ENCODE measurements around the gene ARAP1. TPM values are rescaled to one million over a fixed set of nuclear protein-coding genes. Genes with fewer than 3 reads are reported as not detected.
A peak's percentile ranks its signal among the peaks of the same experiment; 100 is the strongest.

Gene ARAP1
- total and polyA plus RNA-seq, 2 donors, result 36.4 to 92.2 TPM

DNA sequence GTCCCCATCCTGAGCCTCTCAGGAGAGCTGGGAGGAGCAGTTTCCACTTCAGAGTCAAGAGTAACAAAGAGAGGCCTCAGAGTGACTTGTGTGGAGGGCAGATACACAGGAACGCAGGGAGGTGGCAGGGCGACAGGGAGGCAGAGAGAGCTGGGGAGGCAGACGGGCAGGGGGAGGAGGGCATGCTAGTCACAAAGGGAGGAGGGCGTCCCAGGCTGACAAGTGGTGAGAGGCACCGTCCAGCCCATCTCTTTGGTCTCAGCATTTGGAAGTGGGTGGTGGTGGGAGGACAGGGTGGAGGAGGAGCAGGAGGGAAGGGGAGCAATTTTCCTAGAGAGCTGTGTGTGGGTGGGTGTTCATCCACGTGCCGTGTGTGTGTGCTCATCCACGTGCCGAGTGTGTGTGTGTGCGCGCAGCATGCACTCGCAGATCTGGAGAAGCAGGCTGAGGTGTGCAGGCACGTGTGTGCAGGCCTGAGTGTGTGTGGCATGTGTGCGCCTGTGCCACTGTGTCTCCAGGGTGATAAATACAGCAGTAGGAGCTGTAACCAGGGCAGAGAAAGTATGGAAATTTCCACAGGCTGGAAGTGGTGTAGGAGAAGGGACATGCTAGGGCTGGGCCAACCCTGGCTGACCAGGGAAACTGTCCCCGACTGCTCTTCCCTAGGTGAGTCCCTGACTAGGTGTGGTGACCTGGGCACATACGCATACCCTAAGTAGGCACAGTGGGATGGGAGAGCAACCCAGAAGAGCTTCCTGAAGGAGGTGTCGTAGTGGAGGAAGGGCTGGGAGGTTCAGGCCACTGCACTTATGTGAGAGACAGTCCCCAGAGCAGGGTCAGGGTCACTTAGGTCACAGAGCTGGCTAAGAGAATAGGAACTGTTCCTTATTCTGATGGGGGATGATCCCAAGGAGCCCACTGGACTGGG is 70.7 kb downstream of the ARAP1 start:
- Histone ChIP-seq H3K27ac (ENCODE audit: low read depth in 1 of 2, low read length in 1 of 2) (no peak overlapping the region), H3K4me1 (ENCODE audit: control insufficient read depth in 2 of 2, insufficient read depth in 2 of 2, low read length in 2 of 2) (peaks cover 0 to 6% of the 10 kb centered on the region in 2 donors), H3K9me3 (ENCODE audit: control insufficient read depth in 2 of 2, insufficient read depth in 1 of 2, low read length in 1 of 2) (peaks cover 0 to 6% of the 10 kb centered on the region in 2 donors), H3K4me3 (ENCODE audit: low read length in 2 of 2) (no peak overlapping the region), H3K27me3 (ENCODE audit: control insufficient read depth in 2 of 2, insufficient read depth in 1 of 2, low read length in 1 of 2) (peaks cover 5 to 41% of the 10 kb centered on the region in 2 donors), H3K36me3 (ENCODE audit: control insufficient read depth in 2 of 2, insufficient read depth in 2 of 2, low read length in 1 of 2) (peaks cover 11 to 31% of the 10 kb centered on the region in 2 donors)
- WGBS, result 71% methylated on average over 17 of the region's 17 CpGs
- no peak for DNase-seq (ENCODE audit: low read depth in 6 of 9, low spot score in 9 of 9)

DNA sequence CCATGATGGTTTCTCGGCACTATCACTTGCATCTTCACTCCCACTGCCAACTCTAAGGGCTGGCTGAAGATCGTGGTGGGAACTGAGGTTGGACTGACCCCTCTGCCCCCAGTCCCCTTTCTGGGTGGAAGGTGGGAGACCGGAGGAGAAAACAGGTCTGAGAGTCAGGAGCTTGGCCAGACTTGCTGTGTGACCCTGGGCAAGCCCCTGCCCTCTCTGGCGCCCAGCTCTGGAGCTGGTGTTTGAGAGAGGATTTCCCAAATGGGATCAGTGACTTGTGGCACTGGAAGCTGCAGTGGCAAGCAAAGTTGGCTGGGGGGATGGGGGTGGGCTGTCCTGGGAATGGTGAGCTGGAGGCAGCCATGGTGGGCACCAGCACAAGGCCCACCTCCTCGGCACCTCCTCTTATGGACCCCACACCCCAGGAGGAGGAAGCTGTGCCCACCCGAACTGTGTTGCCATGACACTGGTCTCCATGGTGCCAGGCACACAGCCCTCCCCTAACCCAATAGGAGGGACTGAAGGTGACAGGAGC is 71.5 kb downstream of the ARAP1 start:
- DNase-seq (ENCODE audit: low read depth in 6 of 9, low spot score in 9 of 9), result no peak
- Histone ChIP-seq H3K27ac (ENCODE audit: low read depth in 1 of 2, low read length in 1 of 2) (no peak overlapping the region), H3K27me3 (ENCODE audit: control insufficient read depth in 2 of 2, insufficient read depth in 1 of 2, low read length in 1 of 2) (peaks cover 10 to 49% of the 10 kb centered on the region in 2 donors), H3K4me1 (ENCODE audit: control insufficient read depth in 2 of 2, insufficient read depth in 2 of 2, low read length in 2 of 2) (no peaks in the 10 kb centered on the region), H3K4me3 (ENCODE audit: low read length in 2 of 2) (no peak overlapping the region), H3K36me3 (ENCODE audit: control insufficient read depth in 2 of 2, insufficient read depth in 2 of 2, low read length in 1 of 2) (peaks cover 11 to 23% of the 10 kb centered on the region in 2 donors), H3K9me3 (ENCODE audit: control insufficient read depth in 2 of 2, insufficient read depth in 1 of 2, low read length in 1 of 2) (peaks cover 0 to 6% of the 10 kb centered on the region in 2 donors)
- 77% methylated on average over 6 of the region's 6 CpGs for WGBS

DNA sequence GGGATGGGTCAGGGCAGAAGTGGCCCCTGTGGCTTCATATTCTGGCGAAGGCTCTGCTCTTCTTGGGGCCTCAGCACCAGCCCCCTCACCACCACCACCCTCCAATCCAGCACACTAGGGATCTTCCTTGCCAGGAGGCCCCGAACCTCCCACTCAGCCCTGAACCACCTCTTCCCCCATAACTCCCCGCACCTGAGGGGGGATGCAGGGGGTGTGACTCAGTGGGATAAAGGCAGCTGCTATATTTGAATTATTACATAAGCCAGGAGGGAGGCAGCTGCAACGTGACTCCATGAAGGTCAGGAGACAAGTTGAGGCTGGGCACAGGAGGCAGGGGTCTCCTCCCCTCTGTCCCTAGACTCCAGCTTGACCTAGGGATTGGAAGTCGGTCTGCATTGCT is 72.3 kb downstream of the ARAP1 start:
- WGBS, result 77% methylated on average over 5 of the region's 5 CpGs
- no peak for DNase-seq (ENCODE audit: low read depth in 6 of 9, low spot score in 9 of 9)
- no peaks in the 10 kb centered on the region for H3K4me1 ChIP-seq (ENCODE audit: control insufficient read depth in 2 of 2, insufficient read depth in 2 of 2, low read length in 2 of 2)
- peaks cover 11 to 58% of the 10 kb centered on the region in 2 donors for H3K27me3 ChIP-seq (ENCODE audit: control insufficient read depth in 2 of 2, insufficient read depth in 1 of 2, low read length in 1 of 2)
- peaks cover 7 to 15% of the 10 kb centered on the region in 2 donors for H3K36me3 ChIP-seq (ENCODE audit: control insufficient read depth in 2 of 2, insufficient read depth in 2 of 2, low read length in 1 of 2)
- H3K27ac ChIP-seq (ENCODE audit: low read depth in 1 of 2, low read length in 1 of 2), result no peak overlapping the region
- H3K9me3 ChIP-seq (ENCODE audit: control insufficient read depth in 2 of 2, insufficient read depth in 1 of 2, low read length in 1 of 2), result peaks cover 0 to 6% of the 10 kb centered on the region in 2 donors
- H3K4me3 ChIP-seq (ENCODE audit: low read length in 2 of 2), result no peak overlapping the region

DNA sequence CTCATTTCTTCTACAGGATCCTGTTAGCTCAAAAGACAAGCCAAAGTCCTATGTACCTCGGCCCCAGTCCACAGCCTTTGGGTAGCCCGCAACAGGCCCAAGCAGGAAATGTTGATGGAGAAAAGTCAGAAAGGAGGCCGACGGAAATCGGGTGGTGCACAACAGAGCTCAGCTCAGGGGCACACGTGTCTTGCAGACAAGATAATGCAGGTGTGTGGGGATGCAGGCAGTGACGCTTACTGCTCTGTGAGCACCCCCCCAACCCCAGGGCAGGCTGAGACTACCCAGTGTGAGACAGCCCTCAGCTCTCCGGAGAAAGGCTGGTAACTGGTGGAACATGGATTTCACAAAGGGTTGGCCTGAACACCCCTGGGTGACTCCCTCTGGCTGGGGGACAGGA is 73.7 kb downstream of the ARAP1 start:
- Histone ChIP-seq H3K4me3 (ENCODE audit: low read length in 2 of 2) (no peak overlapping the region), H3K27me3 (ENCODE audit: control insufficient read depth in 2 of 2, insufficient read depth in 1 of 2, low read length in 1 of 2) (peaks cover 11 to 71% of the 10 kb centered on the region in 2 donors), H3K9me3 (ENCODE audit: control insufficient read depth in 2 of 2, insufficient read depth in 1 of 2, low read length in 1 of 2) (peaks cover 0 to 6% of the 10 kb centered on the region in 2 donors), H3K4me1 (ENCODE audit: control insufficient read depth in 2 of 2, insufficient read depth in 2 of 2, low read length in 2 of 2) (no peaks in the 10 kb centered on the region), H3K27ac (ENCODE audit: low read depth in 1 of 2, low read length in 1 of 2) (no peak overlapping the region), H3K36me3 (ENCODE audit: control insufficient read depth in 2 of 2, insufficient read depth in 2 of 2, low read length in 1 of 2) (peaks cover 0 to 4% of the 10 kb centered on the region in 2 donors)
- 79% methylated on average over 8 of the region's 8 CpGs for WGBS
- no peak for DNase-seq (ENCODE audit: low read depth in 6 of 9, low spot score in 9 of 9)

DNA sequence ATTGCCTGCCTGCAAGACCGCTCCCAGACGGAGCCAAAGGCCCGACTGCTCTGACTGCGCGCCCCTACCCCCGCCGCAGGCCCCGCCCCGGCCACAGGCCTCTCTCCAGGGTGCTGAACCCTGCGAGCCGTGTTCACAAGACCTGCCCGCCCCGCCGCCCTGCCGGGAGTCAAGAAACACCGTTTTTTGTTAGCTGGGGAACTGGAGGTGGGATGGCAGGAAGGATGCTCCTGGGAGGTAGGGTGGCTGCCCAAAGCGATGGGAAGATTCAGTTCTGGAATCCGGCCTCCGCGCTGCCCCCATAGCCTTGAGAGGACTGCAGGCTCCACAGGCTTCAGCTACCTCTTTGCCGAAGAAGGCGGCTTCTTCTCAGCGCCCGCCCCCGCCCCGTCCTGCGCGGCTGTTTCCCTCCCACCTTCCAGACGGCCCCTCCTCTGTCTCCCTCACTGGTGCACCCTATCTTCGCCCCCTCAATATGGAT is 75.3 kb downstream of the ARAP1 start:
- Histone ChIP-seq H3K4me1 (ENCODE audit: control insufficient read depth in 2 of 2, insufficient read depth in 2 of 2, low read length in 2 of 2) (no peaks in the 10 kb centered on the region), H3K9me3 (ENCODE audit: control insufficient read depth in 2 of 2, insufficient read depth in 1 of 2, low read length in 1 of 2) (peaks cover 0 to 6% of the 10 kb centered on the region in 2 donors), H3K4me3 (ENCODE audit: low read length in 2 of 2) (no peak overlapping the region), H3K36me3 (ENCODE audit: control insufficient read depth in 2 of 2, insufficient read depth in 2 of 2, low read length in 1 of 2) (no peaks in the 10 kb centered on the region), H3K27me3 (ENCODE audit: control insufficient read depth in 2 of 2, insufficient read depth in 1 of 2, low read length in 1 of 2) (peaks cover 13 to 85% of the 10 kb centered on the region in 2 donors), H3K27ac (ENCODE audit: low read depth in 1 of 2, low read length in 1 of 2) (no peak overlapping the region)
- peak; percentile 18 to 80 (median 54) for DNase-seq (ENCODE audit: low read depth in 6 of 9, low spot score in 9 of 9)
- 4% methylated on average over 30 of the region's 30 CpGs for WGBS

DNA sequence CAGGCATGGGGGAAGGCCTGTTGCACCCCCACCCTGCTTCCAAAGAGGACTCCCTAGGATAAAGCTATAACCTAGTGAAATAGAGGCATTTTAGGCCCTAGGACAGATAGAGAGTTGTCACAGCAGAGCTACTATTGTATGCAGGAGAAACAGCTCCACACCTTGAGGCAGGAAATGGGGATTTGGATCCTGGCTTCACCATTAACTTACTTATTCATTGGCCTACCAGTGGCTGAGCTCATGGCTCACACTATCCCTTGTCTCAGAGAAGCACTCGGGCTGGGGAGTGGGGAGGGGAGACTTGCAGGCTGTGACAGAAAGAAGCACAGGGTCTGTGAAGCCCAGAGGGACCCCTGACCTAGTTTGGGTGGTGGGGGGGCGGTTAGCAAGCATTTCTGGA is 77.0 kb downstream of the ARAP1 start:
- H3K36me3 ChIP-seq (ENCODE audit: control insufficient read depth in 2 of 2, insufficient read depth in 2 of 2, low read length in 1 of 2), result no peaks in the 10 kb centered on the region
- WGBS, result 43% methylated on average over 2 of the region's 2 CpGs
- peaks cover 0 to 6% of the 10 kb centered on the region in 2 donors for H3K9me3 ChIP-seq (ENCODE audit: control insufficient read depth in 2 of 2, insufficient read depth in 1 of 2, low read length in 1 of 2)
- H3K27ac ChIP-seq (ENCODE audit: low read depth in 1 of 2, low read length in 1 of 2), result no peak overlapping the region
- H3K27me3 ChIP-seq (ENCODE audit: control insufficient read depth in 2 of 2, insufficient read depth in 1 of 2, low read length in 1 of 2), result peaks cover 13 to 94% of the 10 kb centered on the region in 2 donors
- no peaks in the 10 kb centered on the region for H3K4me1 ChIP-seq (ENCODE audit: control insufficient read depth in 2 of 2, insufficient read depth in 2 of 2, low read length in 2 of 2)
- no peak overlapping the region for H3K4me3 ChIP-seq (ENCODE audit: low read length in 2 of 2)
- no peak for DNase-seq (ENCODE audit: low read depth in 6 of 9, low spot score in 9 of 9)

DNA sequence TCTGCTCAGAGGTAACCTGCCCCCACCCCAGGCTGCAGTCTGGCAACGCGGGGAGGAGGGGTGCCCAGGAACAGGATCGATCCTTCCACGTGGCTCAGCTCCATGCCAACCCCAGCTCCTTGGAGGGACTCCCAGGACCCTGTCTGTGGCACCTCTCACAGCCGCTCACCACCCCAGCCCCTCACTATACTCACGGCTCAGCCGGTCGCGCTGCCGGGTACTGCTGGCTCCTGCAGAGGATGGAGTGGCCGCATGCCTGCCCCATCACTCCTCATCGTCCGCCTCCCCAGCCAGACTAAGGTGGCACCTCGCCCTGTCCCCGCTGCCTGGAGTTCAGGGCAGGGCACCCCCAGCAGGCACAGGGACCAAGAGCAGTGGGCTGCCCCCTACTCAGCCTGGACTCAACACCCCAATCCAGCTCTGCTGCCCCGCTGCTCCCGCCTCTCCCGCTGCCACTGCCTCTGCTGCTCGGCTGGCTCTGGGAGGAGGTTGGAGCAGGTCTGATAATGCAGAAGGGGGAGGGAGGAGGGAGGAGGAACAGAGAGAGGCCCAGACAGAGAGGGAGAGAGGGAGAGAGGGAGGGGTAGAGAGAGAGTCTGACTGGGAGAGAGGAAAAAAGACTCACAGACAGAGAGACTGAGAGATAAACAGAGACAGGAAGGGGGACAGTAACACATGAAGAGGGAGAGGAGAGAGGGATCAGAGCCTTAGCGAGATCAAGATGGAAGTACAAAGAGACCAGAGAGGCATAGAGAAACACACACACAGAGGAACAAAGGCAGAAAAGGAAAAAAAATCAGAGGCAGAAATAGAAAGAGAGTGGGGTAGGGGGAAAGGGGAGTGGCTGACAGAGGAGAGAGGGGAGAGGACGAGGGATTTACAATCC is 78.0 kb downstream of the ARAP1 start, which contains the start of gene PDE2A:
Gene PDE2A (minus strand): TSS at position 480 of the 886 bp plus-strand sequence. CDS start 215 bp downstream, at position 265.
- H3K4me1 ChIP-seq (ENCODE audit: control insufficient read depth in 2 of 2, insufficient read depth in 2 of 2, low read length in 2 of 2), result no peaks in the 10 kb centered on the region
- peaks cover 13 to 93% of the 10 kb centered on the region in 2 donors for H3K27me3 ChIP-seq (ENCODE audit: control insufficient read depth in 2 of 2, insufficient read depth in 1 of 2, low read length in 1 of 2)
- H3K27ac ChIP-seq (ENCODE audit: low read depth in 1 of 2, low read length in 1 of 2), result no peak within 1 kb of the TSS
- H3K4me3 ChIP-seq (ENCODE audit: low read length in 2 of 2), result no peak within 1 kb of the TSS
- H3K36me3 ChIP-seq (ENCODE audit: control insufficient read depth in 2 of 2, insufficient read depth in 2 of 2, low read length in 1 of 2), result no peaks in the 10 kb centered on the region
- 12% methylated on average over 21 of the region's 21 CpGs for WGBS
- DNase-seq (ENCODE audit: low read depth in 6 of 9, low spot score in 9 of 9), result no peak
- peaks cover 0 to 6% of the 10 kb centered on the region in 2 donors for H3K9me3 ChIP-seq (ENCODE audit: control insufficient read depth in 2 of 2, insufficient read depth in 1 of 2, low read length in 1 of 2)

DNA sequence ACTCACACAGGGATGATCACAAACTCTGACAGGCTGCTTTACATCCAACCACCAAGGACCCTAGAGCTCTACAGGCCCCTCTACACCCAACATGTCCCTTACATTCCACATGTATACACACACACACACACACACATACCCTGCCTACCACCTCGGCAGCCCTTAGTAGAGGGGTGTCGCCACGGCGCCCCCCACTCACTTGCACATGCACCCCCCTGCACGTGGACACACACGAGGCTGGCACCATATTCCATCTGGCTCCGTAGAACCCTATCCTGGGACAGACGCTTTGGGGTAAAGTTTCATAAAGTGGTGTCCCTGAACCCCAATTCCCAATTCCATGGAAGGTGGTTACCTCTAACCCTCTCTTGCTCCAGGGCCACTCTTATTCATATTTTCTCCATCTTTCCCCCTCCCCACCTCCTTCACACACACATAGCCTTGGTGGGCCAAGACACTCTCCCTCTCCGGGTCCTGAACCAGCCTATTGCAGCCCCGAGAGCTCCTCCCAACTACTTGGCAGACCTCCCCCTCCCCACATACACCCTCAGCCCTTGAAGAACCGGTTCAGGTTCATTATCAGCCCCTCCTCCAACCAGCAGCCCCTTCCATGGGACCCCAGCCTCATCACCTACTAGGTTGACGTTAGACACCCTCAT is 78.8 kb downstream of the ARAP1 start:
- no peak overlapping the region for H3K4me3 ChIP-seq (ENCODE audit: low read length in 2 of 2)
- H3K36me3 ChIP-seq (ENCODE audit: control insufficient read depth in 2 of 2, insufficient read depth in 2 of 2, low read length in 1 of 2), result no peaks in the 10 kb centered on the region
- peak in 1 of 9 donors; percentile 25 for DNase-seq (ENCODE audit: low read depth in 6 of 9, low spot score in 9 of 9)
- H3K27me3 ChIP-seq (ENCODE audit: control insufficient read depth in 2 of 2, insufficient read depth in 1 of 2, low read length in 1 of 2), result peaks cover 13 to 87% of the 10 kb centered on the region in 2 donors
- 30% methylated on average over 12 of the region's 12 CpGs for WGBS
- H3K27ac ChIP-seq (ENCODE audit: low read depth in 1 of 2, low read length in 1 of 2), result no peak overlapping the region
- H3K9me3 ChIP-seq (ENCODE audit: control insufficient read depth in 2 of 2, insufficient read depth in 1 of 2, low read length in 1 of 2), result peaks cover 0 to 6% of the 10 kb centered on the region in 2 donors
- H3K4me1 ChIP-seq (ENCODE audit: control insufficient read depth in 2 of 2, insufficient read depth in 2 of 2, low read length in 2 of 2), result no peaks in the 10 kb centered on the region

Measured in thymus (tissue), 11 donors.